ENCODE measurements around the gene ST7L.

- TF ChIP-seq CTCF (IDR thresholded peaks at IDR 0.05) (no peak), POLR2A (IDR thresholded peaks at IDR 0.05) (no peak)
These were observed 24.6 kb downstream of the ST7L start for GRCh38 chr1:112594208-112594876.
